Smooth muscle cell (in vitro differentiated cells): ENCODE results near the gene RARB. TPM values are rescaled to one million over a fixed set of nuclear protein-coding genes. Genes with fewer than 3 reads are reported as not detected.

Experiments
- DNase-seq: peaks from one replicate; lab custom pipeline; 2025; ENCODE audit not compliant: unreplicated experiment; lab: John Stamatoyannopoulos, UW
- H2AFZ ChIP-seq: fragments of 200-600 bp; sonication (generic); 2 replicates; pipeline ENCODE4 v1.6.0; 2016; ENCODE audit warnings: antibody characterized with exemption, low read depth, mild to moderate bottlenecking
- H3F3A ChIP-seq: fragments of 200-600 bp; sonication (generic); 2 replicates; pipeline ENCODE4 v1.6.0; 2017; ENCODE audit warnings: antibody characterized with exemption, low read depth
- H3K27ac ChIP-seq: fragments of 200-600 bp; sonication (generic); 2 replicates; pipeline ENCODE4 v1.5.1; 2016; ENCODE audit warnings: low read depth, mild to moderate bottlenecking
- H3K27me3 ChIP-seq: fragments of 200-600 bp; sonication (generic); 2 replicates; pipeline ENCODE4 v1.6.1; 2016; ENCODE audit warnings: low read depth, mild to moderate bottlenecking
- H3K36me3 ChIP-seq: fragments of 200-600 bp; sonication (generic); 2 replicates; pipeline ENCODE4 v1.5.1; 2016; ENCODE audit warnings: low read depth
- H3K4me1 ChIP-seq: fragments of 200-600 bp; sonication (generic); 2 replicates; pipeline ENCODE4 v1.5.1; 2016; ENCODE audit warnings: low read depth
- H3K4me2 ChIP-seq: fragments of 200-600 bp; sonication (generic); 2 replicates; pipeline ENCODE4 v1.6.0; 2016; ENCODE audit warnings: mild to moderate bottlenecking
- H3K4me3 ChIP-seq: fragments of 200-600 bp; sonication (generic); 2 replicates; pipeline ENCODE4 v1.5.1; 2016; ENCODE audit warnings: mild to moderate bottlenecking
- H3K79me2 ChIP-seq: fragments of 200-600 bp; sonication (generic); 2 replicates; pipeline ENCODE4 v1.6.0; 2016; ENCODE audit warnings: low read depth, mild to moderate bottlenecking
- H3K9ac ChIP-seq: fragments of 200-600 bp; sonication (generic); 2 replicates; pipeline ENCODE4 v1.6.0; 2016; ENCODE audit warnings: low read depth
- H3K9me3 ChIP-seq: fragments of 200-600 bp; sonication (generic); replicated peaks from 2 replicates; pipeline ENCODE4 v1.5.1; 2016; ENCODE audit warnings: low read depth
- H4K20me1 ChIP-seq: fragments of 200-600 bp; sonication (generic); 2 replicates; pipeline ENCODE4 v1.6.0; 2016; ENCODE audit warnings: low read depth
- CTCF ChIP-seq: fragments of 200-600 bp; sonication (generic); IDR thresholded peaks from 2 replicates; pipeline ENCODE4 v1.5.1; 2017; ENCODE audit warnings: borderline replicate concordance, mild to moderate bottlenecking, antibody characterized with exemption; ENCODE audit not compliant: insufficient read depth, poor library complexity, severe bottlenecking
- WGBS: methylation state at CpG from one replicate; pipeline ENCODE4 v1.1.7; 2016; ENCODE audit warnings: low lambda C conversion rate; 5-methylcytosine and 5-hydroxymethylcytosine counted together
- polyA plus RNA-seq: library from polyadenylated mRNA; unstranded; fragments of >200 nt; fragmentation: Nextera tagmentation; extraction: Ambion mirVana; gene quantifications from 2 replicates; pipeline ENCODE4 v1.2.1, GENCODE V29; 2016
- total RNA-seq: library from RNA; depleted of rRNA; stranded (reverse); fragments of >200 nt; gene quantifications from 2 replicates; pipeline ENCODE4 v1.2.3, GENCODE V29; 2014

Gene RARB
- total and polyA plus RNA-seq, 2 experiments from 2014 or later = 88.1 to 106 TPM

- no peak for TF ChIP-seq CTCF
- Histone ChIP-seq H2AFZ (no peak overlapping the region), H3K27me3 (no peaks in the 10 kb centered on the region), H3K9me3 (no peaks in the 10 kb centered on the region), H3K79me2 (peaks cover 29% of the 10 kb centered on the region), H3K4me1 (no peaks in the 10 kb centered on the region), H4K20me1 (peaks cover 28% of the 10 kb centered on the region), H3F3A (no peaks in the 10 kb centered on the region), H3K9ac (no peak overlapping the region), H3K27ac (peak overlapping the region; percentile 45), H3K36me3 (no peaks in the 10 kb centered on the region), H3K4me2 (peak overlapping the region; percentile 10), H3K4me3 (no peak overlapping the region)
- no peak for DNase-seq
- 83% methylated on average over 1 of the region's 1 CpG for WGBS
Measured at GRCh38 chr3:25556447-25556846, 128.4 kb downstream of the RARB start.

GRCh38 chr3:25557694-25558093 is 129.6 kb downstream of the RARB start:
- peaks cover 36% of the 10 kb centered on the region for H4K20me1 ChIP-seq
- no peak overlapping the region for H3K9ac ChIP-seq
- H3K4me2 ChIP-seq = no peak overlapping the region
- TF ChIP-seq CTCF = no peak
- H3K27me3 ChIP-seq = no peaks in the 10 kb centered on the region
- no peaks in the 10 kb centered on the region for H3K4me1 ChIP-seq
- no peaks in the 10 kb centered on the region for H3F3A ChIP-seq
- H3K4me3 ChIP-seq = no peak overlapping the region
- H3K79me2 ChIP-seq = peaks cover 33% of the 10 kb centered on the region
- no peak overlapping the region for H3K27ac ChIP-seq
- WGBS = 76% methylated on average over 3 of the region's 3 CpGs
- DNase-seq = no peak
- H3K36me3 ChIP-seq = no peaks in the 10 kb centered on the region
- no peak overlapping the region for H2AFZ ChIP-seq
- H3K9me3 ChIP-seq = no peaks in the 10 kb centered on the region

GRCh38 chr3:25558121-25558520 is 130.1 kb downstream of the RARB start:
- 97% methylated on average over 5 of the region's 5 CpGs for WGBS
- no peak overlapping the region for H3K27ac ChIP-seq
- H3K9ac ChIP-seq = no peak overlapping the region
- no peaks in the 10 kb centered on the region for H3K9me3 ChIP-seq
- H3K4me2 ChIP-seq = no peak overlapping the region
- H2AFZ ChIP-seq = no peak overlapping the region
- no peaks in the 10 kb centered on the region for H3K36me3 ChIP-seq
- no peaks in the 10 kb centered on the region for H3K27me3 ChIP-seq
- no peak overlapping the region for H3K4me3 ChIP-seq
- no peak for TF ChIP-seq CTCF
- no peaks in the 10 kb centered on the region for H3K4me1 ChIP-seq
- no peak for DNase-seq
- peaks cover 37% of the 10 kb centered on the region for H3K79me2 ChIP-seq
- no peaks in the 10 kb centered on the region for H3F3A ChIP-seq
- peaks cover 40% of the 10 kb centered on the region for H4K20me1 ChIP-seq

GRCh38 chr3:25558796-25559195 is 130.7 kb downstream of the RARB start:
- H2AFZ ChIP-seq = no peak overlapping the region
- DNase-seq = no peak
- TF ChIP-seq CTCF = no peak
- no peaks in the 10 kb centered on the region for H3K9me3 ChIP-seq
- no peaks in the 10 kb centered on the region for H3K36me3 ChIP-seq
- 91% methylated on average over 6 of the region's 6 CpGs for WGBS
- no peak overlapping the region for H3K27ac ChIP-seq
- H3K4me3 ChIP-seq = no peak overlapping the region
- no peaks in the 10 kb centered on the region for H3K27me3 ChIP-seq
- H3K4me2 ChIP-seq = no peak overlapping the region
- no peak overlapping the region for H3K9ac ChIP-seq
- H3F3A ChIP-seq = no peaks in the 10 kb centered on the region
- H3K4me1 ChIP-seq = no peaks in the 10 kb centered on the region
- H3K79me2 ChIP-seq = peaks cover 40% of the 10 kb centered on the region
- peaks cover 46% of the 10 kb centered on the region for H4K20me1 ChIP-seq
